Measurements from ENCODE around the gene REEP3. TPM values are rescaled to one million over a fixed set of nuclear protein-coding genes. Genes with fewer than 3 reads are reported as not detected.

REEP3 gene
- total and polyA plus RNA-seq, 7 experiments from 2014 or later: 1.6 to 21.6 (median 8.1) TPM

DNA sequence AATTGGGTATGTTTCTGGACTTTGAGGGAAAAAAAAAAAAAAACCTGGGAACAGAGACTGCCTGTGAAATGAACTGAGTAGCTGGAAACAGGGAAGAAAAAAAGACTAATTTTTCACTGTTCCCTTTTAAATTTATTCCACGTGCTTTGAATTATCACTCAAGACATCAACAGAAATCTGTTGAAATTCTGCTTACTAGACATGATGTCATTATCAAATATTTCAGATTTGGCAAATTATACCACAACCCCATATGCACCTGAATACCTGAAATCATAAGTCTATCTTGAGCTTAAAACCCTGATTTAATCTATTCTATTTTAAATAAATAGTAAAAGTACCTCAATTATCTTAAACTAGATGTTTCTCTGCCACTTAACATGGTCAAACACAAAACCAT lies 5.0 kb upstream of the REEP3 start:
- Mint-ChIP-seq H3K27ac (peak overlapping the region in 1 of 9 donors; percentile 64), H3K4me3 (peak overlapping the region in 2 of 10 donors; percentile 12 to 80), H3K9me3 (peaks cover 0 to 8% (median 3%) of the 10 kb centered on the region in 11 donors), H3K27me3 (no peaks in the 10 kb centered on the region), H3K4me1 (peaks cover 36 to 83% (median 71%) of the 10 kb centered on the region in 7 donors), H3K36me3 (peaks cover 0 to 27% (median 6%) of the 10 kb centered on the region in 5 donors)
- ATAC-seq (no peak), DNase-seq (no peak)
- peaks cover 18 to 29% of the 10 kb centered on the region in 2 donors for H3K4me1 ChIP-seq (ENCODE audit: control insufficient read depth in 2 of 2, insufficient read depth in 2 of 2, low read length in 2 of 2)
- intact Hi-C loops (cut with micrococcal nuclease): loop anchor here in 1 of 2 donors (2.0 kb wide), 1 partner anchor 15 kb away; no protein-coding TSS in a partner anchor
- H3K27ac ChIP-seq (ENCODE audit: low read depth, low read length): no peak overlapping the region
- H3K36me3 ChIP-seq (ENCODE audit: control insufficient read depth in 2 of 3, insufficient read depth in 3 of 3, low read length in 3 of 3): no peaks in the 10 kb centered on the region
- no peaks in the 10 kb centered on the region for H3K9me3 ChIP-seq (ENCODE audit: control insufficient read depth in 2 of 3, low read length in 3 of 3)
- ChIA-PET POLR2A (no interaction called here), CTCF (no interaction called here)
- no peaks in the 10 kb centered on the region for H3K27me3 ChIP-seq (ENCODE audit: control insufficient read depth in 2 of 2, insufficient read depth in 2 of 2, low read length in 2 of 2)
- H3K4me3 ChIP-seq (ENCODE audit: low read length): no peak overlapping the region

DNA sequence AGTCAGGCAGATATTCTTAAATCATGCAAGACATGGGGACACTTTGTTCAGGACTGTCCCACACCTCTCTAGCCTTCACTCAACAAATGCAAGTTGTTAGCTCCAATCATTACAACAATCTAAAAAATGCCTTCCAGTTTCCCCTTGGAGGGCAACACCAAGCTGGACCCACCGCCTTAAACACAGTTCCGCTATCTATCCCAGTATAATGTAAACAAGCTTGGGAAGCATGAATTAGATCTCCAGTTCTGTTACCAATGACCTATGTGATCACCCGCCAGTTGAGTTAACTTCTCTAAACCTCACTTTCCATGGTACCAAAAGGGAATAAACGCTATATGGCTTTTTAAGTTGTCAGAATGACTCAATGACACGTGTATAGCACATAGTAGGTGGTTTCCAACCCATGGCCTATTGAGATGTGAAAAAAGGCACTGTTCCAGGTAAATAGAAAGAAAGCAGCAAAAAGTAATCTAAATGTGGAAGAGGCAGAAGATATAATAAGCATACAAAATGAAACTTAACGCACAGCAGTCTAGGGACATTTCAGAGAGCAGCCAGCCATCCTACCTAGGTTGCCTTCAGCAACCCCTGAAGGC lies 2.4 kb upstream of the REEP3 start:
- no peaks in the 10 kb centered on the region for H3K27me3 ChIP-seq (ENCODE audit: control insufficient read depth in 2 of 2, insufficient read depth in 2 of 2, low read length in 2 of 2)
- no peaks in the 10 kb centered on the region for H3K9me3 ChIP-seq (ENCODE audit: control insufficient read depth in 2 of 3, low read length in 3 of 3)
- CTCF ChIA-PET: interaction anchor here (0.6 to 1.1 kb wide), 2 partner anchors 14 to 351 kb away, joined by 4 read pairs; no protein-coding TSS in a partner anchor
- intact Hi-C loops (cut with micrococcal nuclease): no loop called here
- no peaks in the 10 kb centered on the region for H3K36me3 ChIP-seq (ENCODE audit: control insufficient read depth in 2 of 3, insufficient read depth in 3 of 3, low read length in 3 of 3)
- POLR2A ChIA-PET: interaction anchor here (0.8 kb wide), 1 partner anchor 59 kb away, joined by 4 read pairs; no protein-coding TSS in a partner anchor
- Mint-ChIP-seq H3K27me3 (no peaks in the 10 kb centered on the region), H3K9me3 (peaks cover 0 to 6% (median 0%) of the 10 kb centered on the region in 11 donors), H3K4me3 (peak overlapping the region; percentile 15 to 89 (median 51)), H3K4me1 (peaks cover 41 to 85% (median 79%) of the 10 kb centered on the region in 7 donors), H3K36me3 (peaks cover 0 to 15% (median 0%) of the 10 kb centered on the region in 5 donors), H3K27ac (peak overlapping the region in 5 of 9 donors; percentile 3 to 80 (median 33))
- H3K4me1 ChIP-seq (ENCODE audit: control insufficient read depth in 2 of 2, insufficient read depth in 2 of 2, low read length in 2 of 2): peaks cover 18 to 37% of the 10 kb centered on the region in 2 donors
- H3K27ac ChIP-seq (ENCODE audit: low read depth, low read length): no peak overlapping the region
- ATAC-seq: no peak
- DNase-seq: no peak
- no peak overlapping the region for H3K4me3 ChIP-seq (ENCODE audit: low read length)

DNA sequence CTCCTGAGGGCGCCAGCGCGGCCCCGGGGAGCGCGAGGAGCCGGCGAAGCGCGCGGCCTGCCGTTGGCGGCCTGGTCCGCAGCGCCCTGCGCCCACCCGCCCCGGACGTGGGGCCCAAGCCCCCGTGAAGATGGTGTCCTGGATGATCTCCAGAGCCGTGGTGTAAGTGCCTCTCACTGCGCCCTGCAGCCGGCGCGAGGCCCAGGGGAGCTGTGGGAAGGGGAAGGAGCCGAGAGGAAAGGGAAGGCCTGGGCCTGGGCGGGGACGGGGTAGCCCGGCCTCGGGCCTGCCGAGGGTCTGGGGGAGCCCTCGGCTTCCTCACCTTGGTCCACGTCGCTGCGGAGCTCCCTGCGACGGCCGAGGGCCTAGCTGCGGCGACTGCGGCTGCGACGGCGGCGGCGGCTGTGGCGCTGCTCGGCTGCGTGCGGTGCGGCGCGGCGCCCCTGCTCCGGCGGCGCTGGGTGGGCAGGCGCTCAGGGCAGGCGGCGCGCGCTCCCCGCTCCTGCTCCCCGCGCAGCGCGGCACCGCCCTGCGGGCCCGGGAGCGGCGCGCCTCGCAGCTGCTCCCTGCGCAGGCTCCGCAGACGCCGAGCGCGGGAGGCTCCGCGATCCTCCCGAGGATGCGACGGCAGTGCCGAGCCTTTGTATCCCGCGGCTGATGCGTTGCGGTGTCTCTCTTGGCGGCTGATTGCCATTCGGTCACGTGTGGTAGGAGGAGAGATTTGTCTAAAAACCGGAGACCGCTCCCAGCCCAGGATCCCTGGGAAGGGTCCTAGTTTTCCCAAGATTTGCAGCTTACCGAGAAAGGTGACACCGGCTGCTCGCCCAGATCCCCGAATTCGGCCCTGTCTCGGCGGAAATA lies 445 bp downstream of the REEP3 start:
- peaks cover 0 to 8% (median 0%) of the 10 kb centered on the region in 5 donors for H3K36me3 Mint-ChIP-seq
- H3K36me3 ChIP-seq (ENCODE audit: control insufficient read depth in 2 of 3, insufficient read depth in 3 of 3, low read length in 3 of 3): no peaks in the 10 kb centered on the region
- peaks cover 0 to 2% (median 0%) of the 10 kb centered on the region in 11 donors for H3K9me3 Mint-ChIP-seq
- DNase-seq: peak; percentile 45 to 70 (median 61)
- H3K4me1 ChIP-seq (ENCODE audit: control insufficient read depth in 2 of 2, insufficient read depth in 2 of 2, low read length in 2 of 2): peaks cover 4 to 30% of the 10 kb centered on the region in 2 donors
- ChIA-PET CTCF (no interaction called here), POLR2A (interaction anchor here (0.5 to 1.6 kb wide), 17 partner anchors 9 to 884 kb away, joined by 3 to 13 read pairs (median 3); partner anchors contain the start of gene NRBF2)
- H3K27me3 Mint-ChIP-seq: no peaks in the 10 kb centered on the region
- intact Hi-C loops (cut with micrococcal nuclease): loop anchor here (1.0 to 10.0 kb wide), 18 partner anchors 9 to 887 kb away; partner anchors contain the start of genes EGR2 (in 2 of the 2), JMJD1C (in 2 of the 2) and NRBF2 (in 2 of the 2)
- no peaks in the 10 kb centered on the region for H3K27me3 ChIP-seq (ENCODE audit: control insufficient read depth in 2 of 2, insufficient read depth in 2 of 2, low read length in 2 of 2)
- peak overlapping the region; percentile 83 for H3K4me3 ChIP-seq (ENCODE audit: low read length)
- peak overlapping the region; percentile 81 to 95 (median 86) for H3K27ac Mint-ChIP-seq
- H3K4me3 Mint-ChIP-seq: peak overlapping the region; percentile 72 to 92 (median 88)
- peaks cover 36 to 80% (median 67%) of the 10 kb centered on the region in 7 donors for H3K4me1 Mint-ChIP-seq
- H3K9me3 ChIP-seq (ENCODE audit: control insufficient read depth in 2 of 3, low read length in 3 of 3): no peaks in the 10 kb centered on the region
- ATAC-seq: peak; percentile 78
- H3K27ac ChIP-seq (ENCODE audit: low read depth, low read length): peak overlapping the region; percentile 86

DNA sequence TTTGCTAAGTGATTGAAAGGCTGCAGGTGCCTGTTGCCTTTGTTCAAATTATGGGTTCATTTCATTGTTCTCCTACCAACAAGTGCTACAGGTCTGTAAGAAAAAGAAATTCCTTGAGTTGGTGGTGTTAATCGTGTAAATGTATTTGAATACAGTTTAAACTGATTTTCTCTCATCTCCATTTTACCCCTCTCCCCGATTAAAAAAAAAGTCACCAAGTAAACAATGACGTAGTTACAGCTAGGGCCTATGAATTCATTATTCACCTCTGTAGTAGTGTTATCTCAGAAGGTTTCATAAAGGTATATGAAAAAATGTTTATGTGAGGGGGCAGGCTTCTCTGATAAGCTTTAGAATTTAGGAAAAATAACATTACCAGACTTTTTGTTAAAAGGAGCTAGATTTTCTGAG lies 1.1 kb downstream of the REEP3 start:
- ATAC-seq: peak; percentile 26
- peaks cover 0 to 8% (median 0%) of the 10 kb centered on the region in 5 donors for H3K36me3 Mint-ChIP-seq
- Histone ChIP-seq H3K27ac (ENCODE audit: low read depth, low read length) (peak overlapping the region; percentile 86), H3K27me3 (ENCODE audit: control insufficient read depth in 2 of 2, insufficient read depth in 2 of 2, low read length in 2 of 2) (no peaks in the 10 kb centered on the region), H3K9me3 (ENCODE audit: control insufficient read depth in 2 of 3, low read length in 3 of 3) (no peaks in the 10 kb centered on the region), H3K4me1 (ENCODE audit: control insufficient read depth in 2 of 2, insufficient read depth in 2 of 2, low read length in 2 of 2) (peaks cover 4 to 24% of the 10 kb centered on the region in 2 donors), H3K36me3 (ENCODE audit: control insufficient read depth in 2 of 3, insufficient read depth in 3 of 3, low read length in 3 of 3) (no peaks in the 10 kb centered on the region), H3K4me3 (ENCODE audit: low read length) (peak overlapping the region; percentile 83)
- intact Hi-C loops (cut with micrococcal nuclease): loop anchor here (1.0 to 10.0 kb wide), 12 partner anchors 33 to 887 kb away; partner anchors contain the start of genes EGR2 (in 2 of the 2), NRBF2 (in 2 of the 2) and JMJD1C (in 1 of the 2)
- DNase-seq: peak in 5 of 9 donors; percentile 33 to 53 (median 39)
- H3K9me3 Mint-ChIP-seq: peaks cover 0 to 2% (median 0%) of the 10 kb centered on the region in 11 donors
- peak overlapping the region; percentile 72 to 92 (median 88) for H3K4me3 Mint-ChIP-seq
- no peaks in the 10 kb centered on the region for H3K27me3 Mint-ChIP-seq
- POLR2A ChIA-PET: interaction anchor here (0.5 to 1.6 kb wide), 12 partner anchors 10 to 885 kb away, joined by 3 to 9 read pairs (median 4); no protein-coding TSS in a partner anchor
- H3K27ac Mint-ChIP-seq: peak overlapping the region; percentile 81 to 95 (median 86)
- H3K4me1 Mint-ChIP-seq: peaks cover 34 to 80% (median 63%) of the 10 kb centered on the region in 7 donors
- CTCF ChIA-PET: interaction anchor here (1.0 kb wide), 1 partner anchor 306 kb away, joined by 4 read pairs; no protein-coding TSS in a partner anchor

DNA sequence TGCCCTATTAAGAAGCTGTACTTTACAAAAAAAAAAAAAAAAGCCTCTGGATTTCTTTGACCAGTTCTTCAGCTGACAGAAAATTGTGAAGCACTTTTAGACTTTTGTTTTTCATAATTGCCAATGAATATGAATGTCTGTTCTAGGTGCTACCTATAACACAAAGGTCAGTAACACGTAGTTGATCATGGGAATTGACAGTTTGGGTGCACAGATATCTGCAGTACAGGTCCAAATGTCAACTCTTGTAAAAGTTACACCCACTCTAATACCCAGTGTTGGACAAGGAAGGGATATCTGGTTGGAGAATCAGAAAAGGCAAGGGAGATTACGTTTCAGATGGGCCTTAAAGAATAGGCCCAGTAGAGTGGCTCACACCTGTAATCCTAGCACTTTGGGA lies 1.8 kb downstream of the REEP3 start:
- H3K27me3 Mint-ChIP-seq: no peaks in the 10 kb centered on the region
- H3K4me3 Mint-ChIP-seq: peak overlapping the region in 9 of 10 donors; percentile 58 to 92 (median 85)
- peaks cover 0 to 12% (median 2%) of the 10 kb centered on the region in 5 donors for H3K36me3 Mint-ChIP-seq
- POLR2A ChIA-PET: interaction anchor here (0.6 to 1.6 kb wide), 7 partner anchors 11 to 886 kb away, joined by 3 to 5 read pairs (median 4); no protein-coding TSS in a partner anchor
- Histone ChIP-seq H3K36me3 (ENCODE audit: control insufficient read depth in 2 of 3, insufficient read depth in 3 of 3, low read length in 3 of 3) (no peaks in the 10 kb centered on the region), H3K4me3 (ENCODE audit: low read length) (no peak overlapping the region), H3K27me3 (ENCODE audit: control insufficient read depth in 2 of 2, insufficient read depth in 2 of 2, low read length in 2 of 2) (no peaks in the 10 kb centered on the region), H3K27ac (ENCODE audit: low read depth, low read length) (peak overlapping the region; percentile 86), H3K9me3 (ENCODE audit: control insufficient read depth in 2 of 3, low read length in 3 of 3) (no peaks in the 10 kb centered on the region), H3K4me1 (ENCODE audit: control insufficient read depth in 2 of 2, insufficient read depth in 2 of 2, low read length in 2 of 2) (peaks cover 4 to 19% of the 10 kb centered on the region in 2 donors)
- CTCF ChIA-PET: interaction anchor here (1.0 kb wide), 1 partner anchor 306 kb away, joined by 4 read pairs; no protein-coding TSS in a partner anchor
- DNase-seq: no peak
- peaks cover 34 to 80% (median 60%) of the 10 kb centered on the region in 7 donors for H3K4me1 Mint-ChIP-seq
- H3K9me3 Mint-ChIP-seq: peaks cover 0 to 2% (median 0%) of the 10 kb centered on the region in 11 donors
- peak overlapping the region; percentile 76 to 95 (median 86) for H3K27ac Mint-ChIP-seq
- ATAC-seq: no peak
- intact Hi-C loops (cut with micrococcal nuclease): loop anchor here (1.0 to 10.0 kb wide), 12 partner anchors 32 to 888 kb away; partner anchors contain the start of genes EGR2 (in 2 of the 2), NRBF2 (in 2 of the 2) and JMJD1C (in 1 of the 2)
